WERI-Rb-1 (cell line): ENCODE data around the gene EYS.

Experiments
- DNase-seq: peaks from one replicate; pipeline ENCODE4 v3.0.0-alpha.2; 2020
- H3K27ac ChIP-seq: fragments of 250-450 bp; sonication (Bioruptor Pico); 2 replicates; pipeline ENCODE4 v1.5.1; 2020; ENCODE audit warnings: mild to moderate bottlenecking, moderate library complexity
- H3K27me3 ChIP-seq: fragments of 250-450 bp; sonication (Bioruptor Pico); 2 replicates; pipeline ENCODE4 v1.5.1; 2021; ENCODE audit warnings: mild to moderate bottlenecking, low read depth, moderate library complexity; ENCODE audit not compliant: insufficient read depth, severe bottlenecking
- H3K36me3 ChIP-seq: fragments of 250-450 bp; sonication (Bioruptor Pico); 2 replicates; pipeline ENCODE4 v1.5.1; 2020; ENCODE audit warnings: mild to moderate bottlenecking, moderate library complexity
- H3K4me3 ChIP-seq: 2 replicates; pipeline ENCODE4 v1.5.1; 2011; ENCODE audit warnings: low read depth, mild to moderate bottlenecking, control low read depth, low read length
- H3K9me3 ChIP-seq: fragments of 250-450 bp; sonication (Bioruptor Pico); 2 replicates; pipeline ENCODE4 v1.5.1; 2021; ENCODE audit warnings: mild to moderate bottlenecking, moderate library complexity; ENCODE audit not compliant: severe bottlenecking
- CTCF ChIP-seq: IDR thresholded peaks from 2 replicates; pipeline ENCODE4 v1.5.1; 2011; ENCODE audit warnings: low read depth, mild to moderate bottlenecking, control low read depth, inconsistent platforms, low read length

The EYS gene

GRCh38 chr6:63817492-63818050, 1889.5 kb downstream of the EYS start:
- H3K27ac ChIP-seq, result no peak overlapping the region
- no peak overlapping the region for H3K4me3 ChIP-seq
- no peaks in the 10 kb centered on the region for H3K9me3 ChIP-seq
- no peaks in the 10 kb centered on the region for H3K27me3 ChIP-seq
- no peak for DNase-seq
- H3K36me3 ChIP-seq, result no peaks in the 10 kb centered on the region
- no peak for TF ChIP-seq CTCF

- no peaks in the 10 kb centered on the region for H3K9me3 ChIP-seq
- peak; percentile 57 for TF ChIP-seq CTCF
- DNase-seq, result peak; percentile 14
- no peak overlapping the region for H3K27ac ChIP-seq
- no peak overlapping the region for H3K4me3 ChIP-seq
- H3K36me3 ChIP-seq, result no peaks in the 10 kb centered on the region
- no peaks in the 10 kb centered on the region for H3K27me3 ChIP-seq
Observed at GRCh38 chr6:63816982-63817436, 1890.0 kb downstream of the EYS start.

DNA sequence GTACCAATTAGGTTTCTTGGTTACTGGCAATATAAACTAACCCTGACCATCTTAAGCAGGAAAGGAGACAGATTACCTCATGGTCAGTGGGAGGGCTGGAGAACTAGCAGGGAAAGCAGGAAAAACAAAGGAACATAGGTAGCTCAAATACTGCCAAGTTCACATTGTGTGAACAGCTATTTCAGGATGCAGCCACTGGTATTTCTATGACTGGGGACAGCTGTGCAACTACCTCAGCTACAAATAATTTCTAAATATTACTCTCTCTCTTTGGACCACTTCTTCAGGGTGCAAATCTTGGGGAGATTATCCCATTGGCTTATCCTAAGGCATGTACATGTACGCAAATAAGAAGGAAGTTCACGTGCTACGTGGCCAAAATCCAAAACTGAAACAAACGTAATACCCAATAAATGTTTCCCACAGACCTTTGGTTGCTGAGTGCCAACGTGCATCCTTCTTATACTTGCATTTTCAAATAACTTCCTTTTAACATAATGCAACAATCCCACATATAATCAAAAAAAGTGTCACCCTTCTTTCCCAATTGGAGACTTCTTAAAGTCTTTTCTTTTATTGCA, 1890.5 kb downstream of the EYS start:
- Histone ChIP-seq H3K9me3 (no peaks in the 10 kb centered on the region), H3K36me3 (no peaks in the 10 kb centered on the region), H3K4me3 (no peak overlapping the region), H3K27ac (no peak overlapping the region), H3K27me3 (no peaks in the 10 kb centered on the region)
- DNase-seq, result no peak
- no peak for TF ChIP-seq CTCF

GRCh38 chr6:63814459-63814858, 1892.6 kb downstream of the EYS start:
- H3K27ac ChIP-seq, result no peak overlapping the region
- H3K36me3 ChIP-seq, result no peaks in the 10 kb centered on the region
- no peaks in the 10 kb centered on the region for H3K9me3 ChIP-seq
- no peaks in the 10 kb centered on the region for H3K27me3 ChIP-seq
- no peak overlapping the region for H3K4me3 ChIP-seq
- TF ChIP-seq CTCF, result no peak
- no peak for DNase-seq

- Histone ChIP-seq H3K4me3 (no peak overlapping the region), H3K27me3 (no peaks in the 10 kb centered on the region), H3K9me3 (no peaks in the 10 kb centered on the region), H3K27ac (no peak overlapping the region), H3K36me3 (no peaks in the 10 kb centered on the region)
- no peak for DNase-seq
- no peak for TF ChIP-seq CTCF
Observed at GRCh38 chr6:63813566-63814120, 1893.4 kb downstream of the EYS start.

DNA sequence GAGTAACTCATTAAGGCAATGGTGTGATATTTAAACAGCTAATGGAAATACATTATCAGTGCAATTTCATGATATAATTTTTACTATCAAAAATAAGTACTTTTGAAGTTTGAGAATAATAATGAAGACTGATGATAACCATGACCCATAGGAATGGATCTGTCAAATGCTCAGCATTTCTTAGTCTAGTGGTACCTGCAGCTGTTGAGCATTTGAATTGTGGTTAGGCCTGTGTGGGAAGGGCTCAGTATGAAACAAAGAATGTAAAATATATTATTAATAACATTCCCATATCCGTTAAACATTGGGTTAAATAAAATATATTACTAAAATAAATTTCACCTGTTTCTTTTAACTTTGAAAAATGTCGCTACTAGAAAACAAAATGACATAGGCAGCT, 1898.5 kb downstream of the EYS start:
- H3K4me3 ChIP-seq, result no peak overlapping the region
- no peak for DNase-seq
- H3K36me3 ChIP-seq, result no peaks in the 10 kb centered on the region
- H3K27me3 ChIP-seq, result no peaks in the 10 kb centered on the region
- no peak overlapping the region for H3K27ac ChIP-seq
- no peak for TF ChIP-seq CTCF
- no peaks in the 10 kb centered on the region for H3K9me3 ChIP-seq
